ENCODE measurements around the gene VSX2.
A peak's percentile ranks its signal among the peaks of the same experiment; 100 is the strongest.

VSX2 gene

GRCh38 chr14:74286736-74287135, 47.5 kb downstream of the VSX2 start:
- H3K4me1 ChIP-seq (ENCODE audit: control insufficient read depth, insufficient read depth, low read length) = no peaks in the 10 kb centered on the region
- peaks cover 83% of the 10 kb centered on the region for H3K36me3 ChIP-seq (ENCODE audit: control insufficient read depth, insufficient read depth, low read length)
- no peaks in the 10 kb centered on the region for H3K27me3 ChIP-seq (ENCODE audit: control insufficient read depth, insufficient read depth, low read length)
- no peak overlapping the region for H3K9ac ChIP-seq (ENCODE audit: low read depth, low read length)
- no peaks in the 10 kb centered on the region for H3K9me3 ChIP-seq (ENCODE audit: control insufficient read depth, insufficient read depth, low read length)
- H3K4me3 ChIP-seq (ENCODE audit: low read depth, low read length) = no peak overlapping the region
- no peak overlapping the region for H3K27ac ChIP-seq (ENCODE audit: low read depth, low read length)

DNA sequence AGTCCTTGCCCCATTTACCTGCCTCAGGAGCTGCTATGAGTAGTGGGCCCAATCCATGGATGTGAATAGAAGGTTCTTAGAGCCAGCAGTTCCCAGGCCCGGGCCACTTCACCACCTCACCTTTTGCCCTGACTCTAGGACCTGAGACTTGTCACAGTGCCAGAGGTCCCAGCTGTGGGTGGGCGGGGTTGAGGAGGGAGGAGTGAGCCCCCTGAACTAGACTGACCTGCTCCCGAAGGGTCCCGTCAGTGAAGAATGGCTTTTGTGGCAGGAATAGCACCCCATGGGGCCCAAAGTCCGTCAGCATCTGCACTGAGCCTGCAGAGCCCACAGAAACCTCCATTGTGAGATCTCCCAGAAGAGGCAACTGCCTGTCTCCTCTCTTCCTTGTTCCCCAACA, 50.6 kb downstream of the VSX2 start:
- H3K27ac ChIP-seq (ENCODE audit: low read depth, low read length) = no peak overlapping the region
- peaks cover 91% of the 10 kb centered on the region for H3K36me3 ChIP-seq (ENCODE audit: control insufficient read depth, insufficient read depth, low read length)

DNA sequence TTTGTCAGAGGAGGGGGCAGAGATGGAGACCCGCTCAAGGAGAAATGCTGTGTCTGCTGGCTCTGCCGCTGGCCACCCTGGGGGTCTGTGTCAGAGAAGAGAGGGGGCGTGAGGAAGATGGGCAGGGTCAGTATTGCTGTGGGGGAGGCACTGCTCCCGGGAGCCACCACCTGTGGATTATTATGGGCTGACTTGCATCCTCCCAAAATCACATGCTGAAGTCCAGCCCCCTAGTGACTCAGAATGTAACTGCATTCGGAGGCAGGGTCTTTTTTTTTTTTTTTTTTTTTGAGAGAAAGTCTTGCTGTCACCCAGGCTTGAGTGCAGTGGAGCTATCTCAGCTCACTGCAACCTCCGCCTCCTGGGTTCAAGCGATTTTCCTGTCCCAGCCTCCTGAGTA, 51.2 kb downstream of the VSX2 start:
- Histone ChIP-seq H3K4me3 (ENCODE audit: low read depth, low read length) (no peak overlapping the region), H3K27me3 (ENCODE audit: control insufficient read depth, insufficient read depth, low read length) (no peaks in the 10 kb centered on the region), H3K9ac (ENCODE audit: low read depth, low read length) (no peak overlapping the region), H3K4me1 (ENCODE audit: control insufficient read depth, insufficient read depth, low read length) (no peaks in the 10 kb centered on the region), H3K9me3 (ENCODE audit: control insufficient read depth, insufficient read depth, low read length) (no peaks in the 10 kb centered on the region), H3K36me3 (ENCODE audit: control insufficient read depth, insufficient read depth, low read length) (peaks cover 91% of the 10 kb centered on the region), H3K27ac (ENCODE audit: low read depth, low read length) (no peak overlapping the region)

More for the DNA sequence above, 50.6 kb downstream of the VSX2 start:
- Histone ChIP-seq H3K4me3 (ENCODE audit: low read depth, low read length) (no peak overlapping the region), H3K9me3 (ENCODE audit: control insufficient read depth, insufficient read depth, low read length) (no peaks in the 10 kb centered on the region), H3K4me1 (ENCODE audit: control insufficient read depth, insufficient read depth, low read length) (no peaks in the 10 kb centered on the region), H3K9ac (ENCODE audit: low read depth, low read length) (no peak overlapping the region), H3K27me3 (ENCODE audit: control insufficient read depth, insufficient read depth, low read length) (no peaks in the 10 kb centered on the region)

GRCh38 chr14:74292061-74292460, 52.8 kb downstream of the VSX2 start:
- Histone ChIP-seq H3K27ac (ENCODE audit: low read depth, low read length) (no peak overlapping the region), H3K36me3 (ENCODE audit: control insufficient read depth, insufficient read depth, low read length) (peaks cover 91% of the 10 kb centered on the region)

DNA sequence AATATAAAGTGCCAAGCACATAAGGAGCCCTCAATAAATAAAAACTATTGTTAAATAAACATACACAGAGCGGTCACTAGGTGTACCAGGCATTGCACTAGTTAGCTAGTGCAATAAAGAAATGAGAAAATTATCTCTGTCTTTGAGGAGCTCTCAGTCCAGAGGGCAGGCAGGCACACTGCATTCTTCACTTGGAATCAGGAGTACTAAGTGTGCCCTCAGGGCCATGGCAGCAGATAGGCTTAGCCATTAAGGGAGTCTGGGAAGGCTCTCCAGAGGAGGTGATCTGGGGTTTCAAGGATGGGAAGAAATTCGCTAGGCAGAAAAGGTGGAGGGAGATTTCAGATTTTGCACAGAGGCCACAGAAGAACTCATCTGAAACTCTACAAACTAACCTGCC, 54.4 kb downstream of the VSX2 start:
- Histone ChIP-seq H3K9ac (ENCODE audit: low read depth, low read length) (no peak overlapping the region), H3K9me3 (ENCODE audit: control insufficient read depth, insufficient read depth, low read length) (no peaks in the 10 kb centered on the region), H3K4me1 (ENCODE audit: control insufficient read depth, insufficient read depth, low read length) (no peaks in the 10 kb centered on the region), H3K36me3 (ENCODE audit: control insufficient read depth, insufficient read depth, low read length) (peaks cover 88% of the 10 kb centered on the region), H3K4me3 (ENCODE audit: low read depth, low read length) (no peak overlapping the region), H3K27ac (ENCODE audit: low read depth, low read length) (no peak overlapping the region), H3K27me3 (ENCODE audit: control insufficient read depth, insufficient read depth, low read length) (no peaks in the 10 kb centered on the region)

More at GRCh38 chr14:74292061-74292460, 52.8 kb downstream of the VSX2 start:
- H3K4me1 ChIP-seq (ENCODE audit: control insufficient read depth, insufficient read depth, low read length) = no peaks in the 10 kb centered on the region
- H3K4me3 ChIP-seq (ENCODE audit: low read depth, low read length) = no peak overlapping the region
- no peaks in the 10 kb centered on the region for H3K27me3 ChIP-seq (ENCODE audit: control insufficient read depth, insufficient read depth, low read length)
- no peak overlapping the region for H3K9ac ChIP-seq (ENCODE audit: low read depth, low read length)
- no peaks in the 10 kb centered on the region for H3K9me3 ChIP-seq (ENCODE audit: control insufficient read depth, insufficient read depth, low read length)

DNA sequence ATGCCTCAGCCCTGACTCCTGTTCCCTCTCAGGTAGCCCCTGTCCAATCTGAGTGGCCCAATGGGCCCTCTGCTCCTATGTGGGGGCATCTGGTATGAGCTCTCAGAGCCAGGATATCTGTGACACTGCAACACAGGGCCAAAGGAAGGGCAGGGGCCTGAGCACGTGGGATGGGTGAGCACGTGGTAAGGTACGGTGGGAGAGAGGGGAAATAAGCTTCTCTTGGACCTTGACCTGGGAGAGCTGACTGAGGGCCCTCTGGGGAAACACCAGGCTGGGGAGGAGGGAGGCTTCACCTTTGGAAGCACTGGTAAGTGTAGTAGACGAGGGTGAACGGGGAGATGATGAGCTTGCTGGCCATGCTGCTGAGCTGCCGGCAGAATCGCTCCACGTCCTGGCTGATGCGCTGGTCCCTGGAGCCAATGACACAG, 56.8 kb downstream of the VSX2 start:
- no peaks in the 10 kb centered on the region for H3K27me3 ChIP-seq (ENCODE audit: control insufficient read depth, insufficient read depth, low read length)
- no peak overlapping the region for H3K9ac ChIP-seq (ENCODE audit: low read depth, low read length)
- no peaks in the 10 kb centered on the region for H3K9me3 ChIP-seq (ENCODE audit: control insufficient read depth, insufficient read depth, low read length)
- H3K36me3 ChIP-seq (ENCODE audit: control insufficient read depth, insufficient read depth, low read length) = peaks cover 83% of the 10 kb centered on the region
- no peaks in the 10 kb centered on the region for H3K4me1 ChIP-seq (ENCODE audit: control insufficient read depth, insufficient read depth, low read length)
- no peak overlapping the region for H3K4me3 ChIP-seq (ENCODE audit: low read depth, low read length)
- H3K27ac ChIP-seq (ENCODE audit: low read depth, low read length) = no peak overlapping the region

- no peak overlapping the region for H3K9ac ChIP-seq (ENCODE audit: low read depth, low read length)
- H3K36me3 ChIP-seq (ENCODE audit: control insufficient read depth, insufficient read depth, low read length) = peaks cover 64% of the 10 kb centered on the region
- H3K27me3 ChIP-seq (ENCODE audit: control insufficient read depth, insufficient read depth, low read length) = no peaks in the 10 kb centered on the region
- no peak overlapping the region for H3K27ac ChIP-seq (ENCODE audit: low read depth, low read length)
- H3K9me3 ChIP-seq (ENCODE audit: control insufficient read depth, insufficient read depth, low read length) = no peaks in the 10 kb centered on the region
- H3K4me1 ChIP-seq (ENCODE audit: control insufficient read depth, insufficient read depth, low read length) = no peaks in the 10 kb centered on the region
- H3K4me3 ChIP-seq (ENCODE audit: low read depth, low read length) = no peak overlapping the region
These were observed 58.7 kb downstream of the VSX2 start for GRCh38 chr14:74297986-74298385.

- H3K4me3 ChIP-seq (ENCODE audit: low read depth, low read length) = no peak overlapping the region
- no peak overlapping the region for H3K9ac ChIP-seq (ENCODE audit: low read depth, low read length)
- H3K4me1 ChIP-seq (ENCODE audit: control insufficient read depth, insufficient read depth, low read length) = no peaks in the 10 kb centered on the region
- no peaks in the 10 kb centered on the region for H3K27me3 ChIP-seq (ENCODE audit: control insufficient read depth, insufficient read depth, low read length)
- H3K36me3 ChIP-seq (ENCODE audit: control insufficient read depth, insufficient read depth, low read length) = peaks cover 56% of the 10 kb centered on the region
- peak overlapping the region; percentile 72 for H3K27ac ChIP-seq (ENCODE audit: low read depth, low read length)
- H3K9me3 ChIP-seq (ENCODE audit: control insufficient read depth, insufficient read depth, low read length) = no peaks in the 10 kb centered on the region
These were observed 59.9 kb downstream of the VSX2 start for GRCh38 chr14:74299061-74299545.

GRCh38 chr14:74301594-74302151, 62.4 kb downstream of the VSX2 start:
- H3K27me3 ChIP-seq (ENCODE audit: control insufficient read depth, insufficient read depth, low read length) = no peaks in the 10 kb centered on the region
- no peaks in the 10 kb centered on the region for H3K4me1 ChIP-seq (ENCODE audit: control insufficient read depth, insufficient read depth, low read length)
- H3K36me3 ChIP-seq (ENCODE audit: control insufficient read depth, insufficient read depth, low read length) = peaks cover 34% of the 10 kb centered on the region
- peak overlapping the region; percentile 94 for H3K27ac ChIP-seq (ENCODE audit: low read depth, low read length)
- H3K9ac ChIP-seq (ENCODE audit: low read depth, low read length) = peak overlapping the region; percentile 82
- H3K9me3 ChIP-seq (ENCODE audit: control insufficient read depth, insufficient read depth, low read length) = no peaks in the 10 kb centered on the region
- H3K4me3 ChIP-seq (ENCODE audit: low read depth, low read length) = peak overlapping the region; percentile 98

- no peaks in the 10 kb centered on the region for H3K4me1 ChIP-seq (ENCODE audit: control insufficient read depth, insufficient read depth, low read length)
- H3K9me3 ChIP-seq (ENCODE audit: control insufficient read depth, insufficient read depth, low read length) = no peaks in the 10 kb centered on the region
- H3K27ac ChIP-seq (ENCODE audit: low read depth, low read length) = peak overlapping the region; percentile 94
- peaks cover 29% of the 10 kb centered on the region for H3K36me3 ChIP-seq (ENCODE audit: control insufficient read depth, insufficient read depth, low read length)
- H3K4me3 ChIP-seq (ENCODE audit: low read depth, low read length) = peak overlapping the region; percentile 98
- H3K9ac ChIP-seq (ENCODE audit: low read depth, low read length) = peak overlapping the region; percentile 82
- no peaks in the 10 kb centered on the region for H3K27me3 ChIP-seq (ENCODE audit: control insufficient read depth, insufficient read depth, low read length)
These were observed 62.9 kb downstream of the VSX2 start for GRCh38 chr14:74302152-74302628.

- Histone ChIP-seq H3K4me1 (ENCODE audit: control insufficient read depth, insufficient read depth, low read length) (no peaks in the 10 kb centered on the region), H3K27ac (ENCODE audit: low read depth, low read length) (peak within 1 kb of the TSS; percentile 94), H3K36me3 (ENCODE audit: control insufficient read depth, insufficient read depth, low read length) (peaks cover 22% of the 10 kb centered on the region), H3K9ac (ENCODE audit: low read depth, low read length) (peak within 1 kb of the TSS; percentile 82), H3K27me3 (ENCODE audit: control insufficient read depth, insufficient read depth, low read length) (no peaks in the 10 kb centered on the region), H3K9me3 (ENCODE audit: control insufficient read depth, insufficient read depth, low read length) (no peaks in the 10 kb centered on the region), H3K4me3 (ENCODE audit: low read depth, low read length) (peak within 1 kb of the TSS; percentile 98)
These were observed 63.7 kb downstream of the VSX2 start, which contains the start of gene ABCD4 for GRCh38 chr14:74302634-74303569. Gene ABCD4 (minus strand): TSS chr14:74302934. CDS start chr14:74302912, 22 bp downstream.
